Upper lobe of right lung (tissue), 1 donor: ENCODE data around the gene PHACTR4. TPM values are rescaled to one million over a fixed set of nuclear protein-coding genes. Genes with fewer than 3 reads are reported as not detected.
"Not testable (repeated sequence)": the region's sequence is repeated elsewhere in the genome, so short reads cannot be mapped to it uniquely, and the experiment has no call there.

ENCODE experiments used
- ATAC-seq: fragments of 200-7000 bp; cut with Tn5 transposase; one replicate; pipeline ENCODE4 v1.9.1; 2020; ENCODE audit warnings: mild to moderate bottlenecking, moderate library complexity
- DNase-seq: peaks from one replicate; pipeline ENCODE4 v3.0.0-alpha.2; 2020
- H3K27ac ChIP-seq: fragments of 200-600 bp; one replicate; pipeline ENCODE4 v1.8.0; 2022
- H3K27me3 ChIP-seq: fragments of 200-600 bp; one replicate; pipeline ENCODE4 v1.8.0; 2022; ENCODE audit warnings: mild to moderate bottlenecking
- H3K36me3 ChIP-seq: fragments of 200-600 bp; one replicate; pipeline ENCODE4 v1.8.0; 2022
- H3K4me1 ChIP-seq: fragments of 200-600 bp; one replicate; pipeline ENCODE4 v1.8.0; 2022
- H3K4me3 ChIP-seq: fragments of 200-600 bp; one replicate; pipeline ENCODE4 v1.8.0; 2022; ENCODE audit warnings: mild to moderate bottlenecking
- H3K9me3 ChIP-seq: fragments of 200-600 bp; one replicate; pipeline ENCODE4 v1.8.0; 2022
- CTCF ChIP-seq: fragments of 200-600 bp; IDR thresholded peaks from one replicate; pipeline ENCODE4 v1.8.0; 2022; ENCODE audit warnings: antibody characterized with exemption
- intact Hi-C: fragments of 100-400 bp; cut with DNase I; formaldehyde crosslinking; loops from one replicate; pipeline ENCODE4 v1.11.0; 2022
- long read RNA-seq: library from polyadenylated mRNA; unstranded; transcript quantifications from one replicate; pipeline ENCODE4 v2.0.0, GENCODE V29; 2021
- total RNA-seq: library from RNA; stranded (reverse); fragmentation: NEBNext Ultra II Directional; extraction: Animal tissue kit (Norgen Biotek cat#: 25700); gene quantifications from one replicate; pipeline ENCODE4 v1.2.1, GENCODE V29; 2021
- donor health status: DM: no; HTN: yes; CAD: no; lungs with severe emphysema.

Gene PHACTR4
- 43.2 TPM for total RNA-seq
- long read RNA-seq, full-length matches to known transcripts, result 9 of 23 reads
- long read RNA-seq, partial matches to known transcripts, result 5 of 23 reads
- long read RNA-seq, other reads (novel, unspliced or antisense), result 9 of 23 reads

DNA sequence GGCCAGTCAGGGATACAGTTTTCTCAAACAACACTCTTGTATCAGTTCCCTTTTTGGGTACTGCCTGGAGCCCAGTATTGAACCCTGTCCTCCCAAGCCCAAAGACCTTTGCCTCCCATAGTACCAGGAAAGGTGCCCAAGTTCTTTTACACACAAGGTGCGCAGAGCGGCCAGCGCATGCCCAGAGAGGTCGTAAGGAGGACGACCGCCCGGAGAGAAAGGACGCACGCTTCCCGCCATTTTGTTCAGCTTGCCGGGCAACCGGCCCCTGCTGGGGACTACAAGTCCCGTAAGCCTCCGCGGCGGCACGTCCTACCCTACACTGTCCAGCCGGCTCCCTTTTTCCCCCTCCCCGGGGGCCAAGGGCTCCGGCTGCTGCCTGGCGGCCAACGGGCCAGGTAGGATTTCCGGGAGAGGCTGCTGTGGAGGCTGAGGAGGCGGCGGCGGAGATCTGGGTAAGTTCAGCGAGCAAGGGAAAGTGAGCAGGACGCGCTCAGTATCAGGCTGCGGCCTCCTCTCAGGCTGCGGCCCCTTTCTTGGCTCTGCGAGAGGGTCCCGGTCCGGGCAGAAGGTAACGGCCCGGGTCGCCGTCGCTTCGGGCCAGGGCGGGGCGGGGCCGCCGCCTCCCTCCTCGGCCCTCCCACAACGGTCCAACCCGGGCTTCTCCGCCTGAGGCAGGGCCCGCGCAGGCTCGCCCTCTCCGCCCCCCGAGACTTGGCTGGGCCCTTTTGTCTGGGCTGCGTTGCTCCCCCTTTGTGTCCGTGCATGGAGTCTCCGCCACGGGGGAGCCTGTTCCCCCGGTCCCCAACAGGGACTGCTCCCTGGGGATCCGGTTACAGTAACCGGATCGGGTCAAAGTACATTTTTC lies at the start of gene PHACTR4:
PHACTR4 (plus strand) TSS at position 370 of the 868 bp plus-strand sequence. CDS start 37,708 bp downstream, outside the sequence.
- H3K4me1 ChIP-seq, result peaks cover 10% of the 10 kb centered on the region
- H3K27ac ChIP-seq, result peak within 1 kb of the TSS; percentile 94
- intact Hi-C loops, result no loop called here
- H3K4me3 ChIP-seq, result peak within 1 kb of the TSS; percentile 92
- peak; percentile 97 for DNase-seq
- H3K27me3 ChIP-seq, result no peaks in the 10 kb centered on the region
- TF ChIP-seq CTCF, result no peak
- no peaks in the 10 kb centered on the region for H3K36me3 ChIP-seq
- H3K9me3 ChIP-seq, result no peaks in the 10 kb centered on the region
- peak; percentile 98 for ATAC-seq

- H3K4me1 ChIP-seq, result no peaks in the 10 kb centered on the region
- no peak for TF ChIP-seq CTCF
- H3K9me3 ChIP-seq, result no peaks in the 10 kb centered on the region
- no peaks in the 10 kb centered on the region for H3K36me3 ChIP-seq
- H3K27me3 ChIP-seq, result no peaks in the 10 kb centered on the region
- intact Hi-C loops, result no loop called here
- ATAC-seq (no peak), DNase-seq (no peak)
- no peak overlapping the region for H3K27ac ChIP-seq
- H3K4me3 ChIP-seq, result no peak overlapping the region
Measured at GRCh38 chr1:28322194-28322593, 47.3 kb upstream of the PHACTR4 start.

DNA sequence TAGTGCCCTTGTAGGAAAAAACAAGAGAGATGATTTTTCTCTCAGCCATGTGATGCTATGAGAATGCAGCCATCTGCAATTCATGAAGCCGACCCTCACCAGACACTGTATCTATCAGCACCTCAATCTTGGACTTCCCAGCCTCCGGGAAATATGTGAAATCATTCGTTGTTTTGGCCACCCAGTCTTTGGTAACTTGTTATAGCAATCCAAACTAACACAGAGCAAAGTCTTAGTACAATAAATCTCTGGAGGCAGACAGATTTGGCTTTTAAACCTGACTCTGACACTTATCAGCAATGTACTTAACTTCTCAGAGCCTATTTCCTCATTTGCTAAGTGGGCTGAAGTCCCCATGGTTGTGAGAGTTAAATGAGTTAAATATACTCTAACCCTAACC lies 45.8 kb upstream of the PHACTR4 start:
- Histone ChIP-seq H3K4me3 (no peak overlapping the region), H3K27me3 (no peaks in the 10 kb centered on the region), H3K27ac (no peak overlapping the region), H3K4me1 (no peaks in the 10 kb centered on the region), H3K36me3 (no peaks in the 10 kb centered on the region), H3K9me3 (no peaks in the 10 kb centered on the region)
- intact Hi-C loops, result no loop called here
- ATAC-seq (no peak), DNase-seq (no peak)
- TF ChIP-seq CTCF, result no peak

GRCh38 chr1:28326515-28326914 lies 43.0 kb upstream of the PHACTR4 start:
- H3K27me3 ChIP-seq, result no peaks in the 10 kb centered on the region
- no peak overlapping the region for H3K27ac ChIP-seq
- H3K4me3 ChIP-seq, result no peak overlapping the region
- ATAC-seq (no peak), DNase-seq (no peak)
- H3K36me3 ChIP-seq, result peaks cover 11% of the 10 kb centered on the region
- intact Hi-C loops, result no loop called here
- no peaks in the 10 kb centered on the region for H3K9me3 ChIP-seq
- TF ChIP-seq CTCF, result no peak
- peaks cover 6% of the 10 kb centered on the region for H3K4me1 ChIP-seq

DNA sequence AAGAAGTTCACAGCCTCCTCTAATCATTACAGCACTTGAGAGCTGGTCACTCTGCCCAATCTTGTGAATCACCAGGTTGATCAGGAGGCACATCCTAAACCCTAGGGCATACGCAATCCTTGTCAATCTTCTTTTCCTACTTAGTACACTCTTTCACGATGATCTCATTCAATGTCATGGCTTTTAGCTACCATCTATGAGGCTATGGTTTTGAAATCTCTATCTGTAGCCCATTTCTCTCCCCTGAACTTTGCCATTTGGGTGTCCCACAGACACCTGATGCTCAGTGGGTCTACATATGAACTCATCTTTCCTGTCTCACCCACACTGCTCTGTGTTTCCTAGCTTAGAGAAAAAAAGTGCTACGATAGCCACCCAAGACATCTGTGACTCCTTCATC lies 42.6 kb upstream of the PHACTR4 start:
- intact Hi-C loops, result no loop called here
- H3K27ac ChIP-seq, result no peak overlapping the region
- DNase-seq (no peak), ATAC-seq (no peak)
- peaks cover 16% of the 10 kb centered on the region for H3K36me3 ChIP-seq
- peaks cover 6% of the 10 kb centered on the region for H3K4me1 ChIP-seq
- H3K27me3 ChIP-seq, result no peaks in the 10 kb centered on the region
- no peaks in the 10 kb centered on the region for H3K9me3 ChIP-seq
- H3K4me3 ChIP-seq, result no peak overlapping the region
- no peak for TF ChIP-seq CTCF

GRCh38 chr1:28327431-28327830 lies 42.1 kb upstream of the PHACTR4 start:
- ATAC-seq, H3K4me3 ChIP-seq, intact Hi-C loops, DNase-seq, H3K27ac ChIP-seq, H3K27me3 ChIP-seq, H3K4me1 ChIP-seq, H3K9me3 ChIP-seq: not testable (repeated sequence)
- H3K36me3 ChIP-seq, result peaks cover 20% of the 10 kb centered on the region
